ACC112 (cell line): ENCODE results near the gene NDUFA3.

Experiments used
- H2AFZ ChIP-seq: fragments of 200-600 bp; sonication (generic); one replicate; pipeline ENCODE4 v1.6.0; 2017; ENCODE audit warnings: antibody characterized with exemption, low read length; ENCODE audit not compliant: unreplicated experiment
- H3K27ac ChIP-seq: fragments of 200-600 bp; sonication (generic); 2 replicates; pipeline ENCODE4 v1.5.1; 2014; ENCODE audit warnings: low read depth, mild to moderate bottlenecking, antibody characterized with exemption, low read length, moderate library complexity
- H3K27me3 ChIP-seq: fragments of 200-600 bp; sonication (generic); 2 replicates; pipeline ENCODE4 v1.6.1; 2014; ENCODE audit warnings: mild to moderate bottlenecking, antibody characterized with exemption, low read length, moderate library complexity, mixed read lengths; ENCODE audit not compliant: insufficient read depth
- H3K36me3 ChIP-seq: fragments of 200-600 bp; sonication (generic); 2 replicates; pipeline ENCODE4 v1.6.1; 2016; ENCODE audit warnings: mild to moderate bottlenecking, antibody characterized with exemption, low read length, moderate library complexity, mixed read lengths; ENCODE audit not compliant: insufficient read depth
- H3K4me1 ChIP-seq: fragments of 200-600 bp; sonication (generic); one replicate; pipeline ENCODE4 v1.6.1; 2016; ENCODE audit warnings: low read length, mixed read lengths; ENCODE audit not compliant: insufficient read depth, unreplicated experiment, control insufficient read depth
- H3K4me3 ChIP-seq: fragments of 200-600 bp; sonication (generic); 2 replicates; pipeline ENCODE4 v1.5.1; 2014; ENCODE audit warnings: mild to moderate bottlenecking, low read depth, low read length
- H3K79me2 ChIP-seq: fragments of 200-600 bp; sonication (generic); one replicate; pipeline ENCODE4 v1.6.0; 2016; ENCODE audit warnings: low read length; ENCODE audit not compliant: control insufficient read depth, unreplicated experiment, insufficient read depth

NDUFA3 gene

DNA sequence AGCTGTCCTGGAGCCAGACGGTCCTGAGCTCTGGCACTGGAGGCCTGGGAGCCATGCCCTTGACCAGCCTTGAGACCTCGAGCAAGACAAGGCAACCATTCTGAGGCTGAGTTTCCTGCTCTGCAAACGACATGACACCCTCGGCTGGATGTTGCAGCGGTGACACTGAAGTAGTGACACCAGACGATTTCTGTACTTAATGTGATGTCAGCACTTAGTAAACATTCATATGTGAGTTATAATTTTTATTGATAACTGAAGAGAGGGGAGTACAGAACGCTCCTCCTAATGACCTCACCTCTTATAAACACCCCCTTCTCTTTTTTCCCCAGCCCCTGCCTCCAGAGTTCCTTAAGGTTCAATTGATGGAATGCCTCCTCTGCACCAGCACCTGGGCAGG is 5.8 kb downstream of the NDUFA3 start:
- Histone ChIP-seq H3K36me3 (no peaks in the 10 kb centered on the region), H3K27ac (no peak overlapping the region), H3K4me1 (no peaks in the 10 kb centered on the region), H3K79me2 (peaks cover 6% of the 10 kb centered on the region), H2AFZ (no peak overlapping the region), H3K27me3 (no peaks in the 10 kb centered on the region), H3K4me3 (no peak overlapping the region)

- Histone ChIP-seq H3K27me3 (no peaks in the 10 kb centered on the region), H3K36me3 (no peaks in the 10 kb centered on the region), H3K4me1 (no peaks in the 10 kb centered on the region), H3K4me3 (no peak overlapping the region), H3K27ac (no peak overlapping the region), H3K79me2 (peaks cover 2% of the 10 kb centered on the region), H2AFZ (no peak overlapping the region)
Observed at GRCh38 chr19:54109651-54110050, 7.0 kb downstream of the NDUFA3 start.

GRCh38 chr19:54114340-54115108 is 11.9 kb downstream of the NDUFA3 start:
- Histone ChIP-seq H3K27me3 (no peaks in the 10 kb centered on the region), H3K27ac (no peak overlapping the region), H3K79me2 (peaks cover 15% of the 10 kb centered on the region), H3K4me3 (peak overlapping the region; percentile 90), H3K36me3 (no peaks in the 10 kb centered on the region), H2AFZ (peak overlapping the region; percentile 60), H3K4me1 (no peaks in the 10 kb centered on the region)

GRCh38 chr19:54115109-54116063 is 12.7 kb downstream of the NDUFA3 start, which contains the start of the genes PRPF31 and TFPT:
Gene PRPF31 (plus strand): TSS chr19:54115754. CDS start chr19:54118279, 2,525 bp downstream.
Gene TFPT (minus strand): TSS chr19:54115657. CDS start chr19:54115269, 388 bp downstream.
- H3K36me3 ChIP-seq: no peaks in the 10 kb centered on the region

DNA sequence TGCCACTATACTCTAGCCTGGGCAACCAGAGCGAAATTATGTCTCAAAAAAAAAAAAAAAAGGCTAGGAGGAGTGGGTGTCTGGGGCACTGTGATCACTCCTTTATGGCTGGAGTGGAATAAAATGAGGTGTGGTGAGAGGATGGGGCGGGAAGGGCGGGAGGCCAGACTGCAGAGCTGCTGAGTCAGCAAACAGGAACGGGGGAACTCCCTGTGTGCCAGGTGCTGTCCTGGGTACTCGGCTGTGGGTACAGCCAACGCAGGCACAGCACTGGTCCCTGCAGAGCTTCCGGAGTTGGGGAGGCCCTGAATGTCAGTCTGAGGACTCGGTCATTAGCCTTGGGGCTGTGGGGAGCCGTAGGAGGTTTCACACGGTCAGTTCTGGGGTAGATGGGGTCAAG is 18.6 kb downstream of the NDUFA3 start:
- H3K36me3 ChIP-seq: no peaks in the 10 kb centered on the region
- H2AFZ ChIP-seq: no peak overlapping the region
- H3K79me2 ChIP-seq: peaks cover 10% of the 10 kb centered on the region
- no peak overlapping the region for H3K4me3 ChIP-seq
- H3K27ac ChIP-seq: no peak overlapping the region
- H3K27me3 ChIP-seq: no peaks in the 10 kb centered on the region
- no peaks in the 10 kb centered on the region for H3K4me1 ChIP-seq

More at GRCh38 chr19:54115109-54116063, 12.7 kb downstream of the NDUFA3 start, which contains the start of the genes PRPF31 and TFPT:
- Histone ChIP-seq H3K79me2 (peaks cover 15% of the 10 kb centered on the region), H3K27me3 (no peaks in the 10 kb centered on the region), H3K27ac (peak within 1 kb of the TSS; percentile 75), H3K4me3 (peak within 1 kb of the TSS; percentile 90), H3K4me1 (no peaks in the 10 kb centered on the region), H2AFZ (peak within 1 kb of the TSS; percentile 82)

DNA sequence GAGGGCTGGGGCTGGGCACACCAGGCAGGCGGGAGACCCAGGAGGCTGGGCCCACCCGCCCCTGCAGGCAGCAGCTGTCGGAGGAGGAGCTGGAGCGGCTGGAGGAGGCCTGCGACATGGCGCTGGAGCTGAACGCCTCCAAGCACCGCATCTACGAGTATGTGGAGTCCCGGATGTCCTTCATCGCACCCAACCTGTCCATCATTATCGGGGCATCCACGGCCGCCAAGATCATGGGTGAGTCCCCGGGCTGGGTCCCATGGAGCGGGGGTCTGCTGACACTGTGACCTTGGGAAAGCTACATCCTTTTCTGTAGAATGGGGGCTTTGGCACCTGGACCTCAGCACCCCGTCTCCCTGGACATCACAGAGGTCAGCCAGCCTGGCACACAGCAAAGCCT is 21.0 kb downstream of the NDUFA3 start:
- H3K27ac ChIP-seq: no peak overlapping the region
- H3K36me3 ChIP-seq: no peaks in the 10 kb centered on the region
- no peaks in the 10 kb centered on the region for H3K4me1 ChIP-seq
- no peaks in the 10 kb centered on the region for H3K27me3 ChIP-seq
- H3K4me3 ChIP-seq: no peak overlapping the region
- no peaks in the 10 kb centered on the region for H3K79me2 ChIP-seq
- no peak overlapping the region for H2AFZ ChIP-seq

DNA sequence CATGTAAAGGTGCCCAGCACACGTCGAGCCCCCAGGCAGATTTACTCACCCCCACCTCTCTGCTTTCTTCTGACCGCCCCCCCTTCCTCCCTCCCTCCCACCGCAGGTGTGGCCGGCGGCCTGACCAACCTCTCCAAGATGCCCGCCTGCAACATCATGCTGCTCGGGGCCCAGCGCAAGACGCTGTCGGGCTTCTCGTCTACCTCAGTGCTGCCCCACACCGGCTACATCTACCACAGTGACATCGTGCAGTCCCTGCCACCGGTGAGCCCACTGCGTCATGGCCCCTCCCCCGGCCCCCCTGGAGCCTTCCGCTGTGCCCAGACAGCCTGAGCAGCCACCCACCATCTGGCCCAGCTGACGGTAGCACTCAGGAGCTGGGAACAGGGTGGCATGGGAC is 21.7 kb downstream of the NDUFA3 start:
- no peaks in the 10 kb centered on the region for H3K27me3 ChIP-seq
- no peak overlapping the region for H3K4me3 ChIP-seq
- no peaks in the 10 kb centered on the region for H3K79me2 ChIP-seq
- no peaks in the 10 kb centered on the region for H3K36me3 ChIP-seq
- H3K27ac ChIP-seq: no peak overlapping the region
- H2AFZ ChIP-seq: no peak overlapping the region
- H3K4me1 ChIP-seq: no peaks in the 10 kb centered on the region

GRCh38 chr19:54125713-54126112 is 23.1 kb downstream of the NDUFA3 start:
- H3K4me3 ChIP-seq: no peak overlapping the region
- H3K27me3 ChIP-seq: no peaks in the 10 kb centered on the region
- no peaks in the 10 kb centered on the region for H3K36me3 ChIP-seq
- no peaks in the 10 kb centered on the region for H3K79me2 ChIP-seq
- no peak overlapping the region for H3K27ac ChIP-seq
- no peaks in the 10 kb centered on the region for H3K4me1 ChIP-seq
- no peak overlapping the region for H2AFZ ChIP-seq

- no peak overlapping the region for H3K27ac ChIP-seq
- no peaks in the 10 kb centered on the region for H3K36me3 ChIP-seq
- no peak overlapping the region for H2AFZ ChIP-seq
Observed at GRCh38 chr19:54127688-54128440, 25.2 kb downstream of the NDUFA3 start.

DNA sequence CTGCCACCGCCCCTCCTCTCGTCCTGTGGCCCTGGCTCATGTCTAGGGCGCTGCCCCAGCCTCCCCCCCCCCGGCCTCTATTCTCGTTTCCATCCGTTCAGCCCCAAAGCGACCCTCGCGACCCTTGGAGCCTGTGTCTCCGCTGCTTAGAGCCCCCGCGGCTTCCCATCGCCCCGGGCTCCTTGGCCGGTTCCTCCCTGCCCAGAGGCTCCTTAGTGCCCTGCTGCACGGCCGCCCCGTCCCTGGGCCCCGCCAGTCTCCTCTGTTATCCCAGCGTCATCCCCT is 25.7 kb downstream of the NDUFA3 start:
- Histone ChIP-seq H3K4me3 (no peak overlapping the region), H2AFZ (no peak overlapping the region), H3K27me3 (no peaks in the 10 kb centered on the region), H3K27ac (no peak overlapping the region), H3K36me3 (no peaks in the 10 kb centered on the region), H3K79me2 (no peaks in the 10 kb centered on the region), H3K4me1 (no peaks in the 10 kb centered on the region)

More at GRCh38 chr19:54127688-54128440, 25.2 kb downstream of the NDUFA3 start:
- no peak overlapping the region for H3K4me3 ChIP-seq
- no peaks in the 10 kb centered on the region for H3K4me1 ChIP-seq
- H3K79me2 ChIP-seq: no peaks in the 10 kb centered on the region
- H3K27me3 ChIP-seq: no peaks in the 10 kb centered on the region
